Measurements from ENCODE around the gene SMIM10L1. TPM values are rescaled to one million over a fixed set of nuclear protein-coding genes. Genes with fewer than 3 reads are reported as not detected.

Gene SMIM10L1
- total RNA-seq, 3 donors from 2014 or later (not counting 1 experiment from before 2014, with no cell fraction given), result 8.6 to 10.7 (median 9.9) TPM

GRCh38 chr12:11174022-11174421 lies 3.0 kb downstream of the SMIM10L1 start:
- intact Hi-C loops (cut with micrococcal nuclease), result loop anchor here (10.0 kb wide), 1 partner anchor 559 kb away; the partner anchor contains the start of gene MAGOHB
- no peaks in the 10 kb centered on the region for H3K36me3 Mint-ChIP-seq
- 80% methylated on average over 1 of the region's 2 CpGs for WGBS (ENCODE audit: insufficient coverage)

GRCh38 chr12:11178250-11178649 lies 7.3 kb downstream of the SMIM10L1 start:
- Mint-ChIP-seq H3K4me3 (no peak overlapping the region), H3K4me1 (peaks cover 13 to 23% of the 10 kb centered on the region in 2 donors), H3K9me3 (no peaks in the 10 kb centered on the region), H3K36me3 (no peaks in the 10 kb centered on the region), H3K27me3 (ENCODE audit: low read depth in 2 of 2) (no peaks in the 10 kb centered on the region), H3K27ac (no peak overlapping the region)
- Histone ChIP-seq H3K36me3 (ENCODE audit: control insufficient read depth, insufficient read depth, low read length) (no peaks in the 10 kb centered on the region), H3K4me3 (ENCODE audit: low read length) (no peak overlapping the region), H3K4me1 (ENCODE audit: control insufficient read depth, insufficient read depth, low read length) (no peaks in the 10 kb centered on the region), H3K9me3 (ENCODE audit: control insufficient read depth, insufficient read depth, low read length) (no peaks in the 10 kb centered on the region), H3K27ac (ENCODE audit: low read length) (no peak overlapping the region), H3K27me3 (ENCODE audit: control insufficient read depth, insufficient read depth, low read length) (no peaks in the 10 kb centered on the region)
- intact Hi-C loops (cut with micrococcal nuclease), result loop anchor here (10.0 kb wide), 1 partner anchor 563 kb away; the partner anchor contains the start of gene MAGOHB
- no CpG with 5 or more reads among the region's 1 CpG for WGBS (ENCODE audit: insufficient coverage)
- TF ChIP-seq CTCF (IDR thresholded peaks at IDR 0.05), result no peak
- DNase-seq (no peak), ATAC-seq (no peak)

More at GRCh38 chr12:11174022-11174421, 3.0 kb downstream of the SMIM10L1 start:
- TF ChIP-seq CTCF (IDR thresholded peaks at IDR 0.05), result no peak
- Mint-ChIP-seq H3K4me1 (peaks cover 46 to 57% of the 10 kb centered on the region in 2 donors), H3K27me3 (ENCODE audit: low read depth in 2 of 2) (no peaks in the 10 kb centered on the region), H3K9me3 (no peaks in the 10 kb centered on the region), H3K27ac (no peak overlapping the region), H3K4me3 (no peak overlapping the region)
- Histone ChIP-seq H3K27ac (ENCODE audit: low read length) (no peak overlapping the region), H3K9me3 (ENCODE audit: control insufficient read depth, insufficient read depth, low read length) (no peaks in the 10 kb centered on the region), H3K4me1 (ENCODE audit: control insufficient read depth, insufficient read depth, low read length) (peaks cover 8% of the 10 kb centered on the region), H3K4me3 (ENCODE audit: low read length) (no peak overlapping the region), H3K36me3 (ENCODE audit: control insufficient read depth, insufficient read depth, low read length) (peaks cover 4% of the 10 kb centered on the region), H3K27me3 (ENCODE audit: control insufficient read depth, insufficient read depth, low read length) (no peaks in the 10 kb centered on the region)
- DNase-seq (no peak), ATAC-seq (no peak)

- DNase-seq (no peak), ATAC-seq (no peak)
- intact Hi-C loops (cut with micrococcal nuclease), result no loop called here
- no peaks in the 10 kb centered on the region for H3K4me1 ChIP-seq (ENCODE audit: control insufficient read depth, insufficient read depth, low read length)
- H3K9me3 Mint-ChIP-seq, result no peaks in the 10 kb centered on the region
- no peaks in the 10 kb centered on the region for H3K27me3 Mint-ChIP-seq (ENCODE audit: low read depth in 2 of 2)
- no peaks in the 10 kb centered on the region for H3K36me3 ChIP-seq (ENCODE audit: control insufficient read depth, insufficient read depth, low read length)
- no peaks in the 10 kb centered on the region for H3K27me3 ChIP-seq (ENCODE audit: control insufficient read depth, insufficient read depth, low read length)
- no peak overlapping the region for H3K4me3 ChIP-seq (ENCODE audit: low read length)
- H3K4me3 Mint-ChIP-seq, result no peak overlapping the region
- no peaks in the 10 kb centered on the region for H3K36me3 Mint-ChIP-seq
- no peak overlapping the region for H3K27ac ChIP-seq (ENCODE audit: low read length)
- H3K27ac Mint-ChIP-seq, result no peak overlapping the region
- no peaks in the 10 kb centered on the region for H3K9me3 ChIP-seq (ENCODE audit: control insufficient read depth, insufficient read depth, low read length)
- H3K4me1 Mint-ChIP-seq, result no peaks in the 10 kb centered on the region
- no peak for TF ChIP-seq CTCF (IDR thresholded peaks at IDR 0.05)
Measured at GRCh38 chr12:11182529-11182928, 11.5 kb downstream of the SMIM10L1 start.

- H3K4me1 ChIP-seq (ENCODE audit: control insufficient read depth, insufficient read depth, low read length), result no peaks in the 10 kb centered on the region
- no peaks in the 10 kb centered on the region for H3K36me3 ChIP-seq (ENCODE audit: control insufficient read depth, insufficient read depth, low read length)
- Mint-ChIP-seq H3K9me3 (no peaks in the 10 kb centered on the region), H3K27ac (no peak overlapping the region), H3K4me1 (no peaks in the 10 kb centered on the region), H3K4me3 (no peak overlapping the region), H3K36me3 (no peaks in the 10 kb centered on the region), H3K27me3 (ENCODE audit: low read depth in 2 of 2) (no peaks in the 10 kb centered on the region)
- DNase-seq, result no peak
- no peak overlapping the region for H3K27ac ChIP-seq (ENCODE audit: low read length)
- no peaks in the 10 kb centered on the region for H3K27me3 ChIP-seq (ENCODE audit: control insufficient read depth, insufficient read depth, low read length)
- no peak for TF ChIP-seq CTCF (IDR thresholded peaks at IDR 0.05)
- H3K4me3 ChIP-seq (ENCODE audit: low read length), result no peak overlapping the region
- ATAC-seq, result no peak
- no peaks in the 10 kb centered on the region for H3K9me3 ChIP-seq (ENCODE audit: control insufficient read depth, insufficient read depth, low read length)
- intact Hi-C loops (cut with micrococcal nuclease), result no loop called here
Measured at GRCh38 chr12:11183011-11183410, 12.0 kb downstream of the SMIM10L1 start.
